GM23338 (cell line): ENCODE measurements around the gene EIF4G3.

ENCODE experiments used
- CREB1 ChIP-seq: fragments of 250-450 bp; sonication (Bioruptor Pico); IDR thresholded peaks from 2 replicates; pipeline ENCODE4 v1.5.0; 2020; ENCODE audit warnings: low read depth, mild to moderate bottlenecking, moderate library complexity
- CTCF ChIP-seq, 2 experiments: fragments of 200-600 bp in 1 of 2; sonication (generic) in 1 of 2; conservative IDR thresholded peaks; 2 replicates each; pipeline versions ENCODE4 v1.5.1 to v1.6.1; 2016 to 2017; ENCODE audit warnings: antibody characterized with exemption in 2 of 2, low read depth in 2 of 2, mild to moderate bottlenecking in 2 of 2, moderate library complexity in 1 of 2
- EZH2 ChIP-seq: fragments of 200-600 bp; sonication (generic); IDR thresholded peaks from one replicate; pipeline ENCODE4 v1.8.0; 2017; ENCODE audit warnings: antibody characterized with exemption, mild to moderate bottlenecking, low read depth; ENCODE audit not compliant: unreplicated experiment
- EZH2phosphoT487 ChIP-seq: fragments of 200-600 bp; sonication (generic); IDR thresholded peaks from one replicate; pipeline ENCODE4 v1.8.1; 2018; ENCODE audit warnings: antibody characterized with exemption; ENCODE audit not compliant: unreplicated experiment
- JUNB ChIP-seq: IDR thresholded peaks from one replicate; pipeline ENCODE4 v1.6.1; 2016; ENCODE audit warnings: antibody characterized with exemption; ENCODE audit not compliant: unreplicated experiment
- POLR2AphosphoS5 ChIP-seq: IDR thresholded peaks from 2 replicates; pipeline ENCODE4 v1.6.1; 2016; ENCODE audit warnings: antibody characterized with exemption, low read depth
- REST ChIP-seq: IDR thresholded peaks from one replicate; pipeline ENCODE4 v1.6.1; 2018; ENCODE audit warnings: antibody characterized with exemption; ENCODE audit not compliant: unreplicated experiment
- STAT1 ChIP-seq: IDR thresholded peaks from one replicate; pipeline ENCODE4 v1.6.1; 2016; ENCODE audit warnings: antibody characterized with exemption; ENCODE audit not compliant: unreplicated experiment
- ZNF331 ChIP-seq: fragments of 250-450 bp; sonication (Bioruptor Pico); IDR thresholded peaks from 2 replicates; pipeline ENCODE4 v1.5.0; 2020; ENCODE audit warnings: low read depth, mild to moderate bottlenecking, moderate library complexity

- TF ChIP-seq CTCF (conservative IDR thresholded peaks at IDR 0.05; ENCODE audit: low read depth in 2 of 2): no peak
- TF ChIP-seq EZH2: no peak
- TF ChIP-seq REST: no peak
- no peak for TF ChIP-seq POLR2AphosphoS5
- no peak for TF ChIP-seq EZH2phosphoT487
- TF ChIP-seq JUNB: no peak
- TF ChIP-seq ZNF331 (CRISPR knock-in tag): no peak
- TF ChIP-seq STAT1: no peak
- no peak for TF ChIP-seq CREB1 (CRISPR knock-in tag)
Measured at GRCh38 chr1:21007876-21008275, 168.8 kb downstream of the EIF4G3 start.
